Esophagus muscularis mucosa (tissue), 4 donors: ENCODE data around the gene SUN5. TPM values are rescaled to one million over a fixed set of nuclear protein-coding genes. Genes with fewer than 3 reads are reported as not detected.

Experiments used
- DNase-seq: peaks from one replicate; pipeline ENCODE4 v3.0.0-alpha.2; 2017; ENCODE audit errors: extremely low spot score
- H3K27ac ChIP-seq, 4 donors: fragments of 200-600 bp; sonication (generic); replicated peaks in 1 of 4; 1 replicate in 3 of 4; 2 replicates in 1 of 4; pipeline ENCODE4 v1.5.1; 2016 to 2019; ENCODE audit warnings: mild to moderate bottlenecking in 1 of 4
- H3K27me3 ChIP-seq, 4 donors: fragments of 200-600 bp; sonication (generic); one replicate each; pipeline versions ENCODE4 v1.5.1 to v1.6.0; 2016 to 2019
- H3K36me3 ChIP-seq, 4 donors: fragments of 200-600 bp; sonication (generic); one replicate each; pipeline ENCODE4 v1.5.1; 2016 to 2019
- H3K4me1 ChIP-seq, 4 donors: fragments of 200-600 bp; sonication (generic); one replicate each; pipeline ENCODE4 v1.5.1; 2016 to 2019
- H3K4me3 ChIP-seq, 4 donors: fragments of 200-600 bp; sonication (generic); 1 replicate in 2 of 4; 2 replicates in 2 of 4; pipeline ENCODE4 v1.5.1; 2016 to 2019; ENCODE audit warnings: mild to moderate bottlenecking in 4 of 4, moderate library complexity in 1 of 4
- H3K9me3 ChIP-seq, 4 donors: fragments of 200-600 bp; sonication (generic); 1 replicate in 3 of 4; 2 replicates in 1 of 4; pipeline ENCODE4 v1.5.1; 2016 to 2019
- EP300 ChIP-seq: sonication (generic); formaldehyde crosslinking; IDR thresholded peaks from one replicate; pipeline ENCODE4 v1.6.1; 2017; ENCODE audit warnings: antibody characterized with exemption
- POLR2A ChIP-seq: fragments of 450-650 bp; IDR thresholded peaks from one replicate; pipeline ENCODE4 v1.6.1; 2017; ENCODE audit warnings: antibody characterized with exemption, moderate library complexity, mild to moderate bottlenecking, low read depth
- POLR2AphosphoS5 ChIP-seq, 2 donors: sonication (generic); formaldehyde crosslinking; IDR thresholded peaks; one replicate each; pipeline ENCODE4 v1.6.1; 2017; ENCODE audit warnings: antibody characterized with exemption in 2 of 2
- whole genome bisulfite sequencing: methylation state at CpG from one replicate; pipeline ENCODE4 v1.1.5; 2018; 5-methylcytosine and 5-hydroxymethylcytosine counted together
- intact Hi-C: fragments of 100-400 bp; cut with DNase I; formaldehyde crosslinking; loops from one replicate; pipeline ENCODE4 v1.15.1; 2023
- total RNA-seq, 4 donors: library from RNA; depleted of rRNA; stranded (reverse); fragments of >200 nt; gene quantifications; one replicate each; pipeline versions ENCODE4 v1.1.0 to v1.2.1, GENCODE V29; 2016
- TF ChIP-seq, protein P1 (sequence below), 3 experiments: fragments of 200-600 bp in 2 of 3; fragments of 450-650 bp in 1 of 3; sonication (generic) in 2 of 3; IDR thresholded peaks; one replicate each; pipeline ENCODE4 v1.5.1; 2017 to 2019; ENCODE audit warnings: antibody characterized with exemption in 3 of 3, mild to moderate bottlenecking in 2 of 3, moderate library complexity in 1 of 3

The SUN5 gene
- total RNA-seq, 4 donors from 2014 or later: not detected

DNA sequence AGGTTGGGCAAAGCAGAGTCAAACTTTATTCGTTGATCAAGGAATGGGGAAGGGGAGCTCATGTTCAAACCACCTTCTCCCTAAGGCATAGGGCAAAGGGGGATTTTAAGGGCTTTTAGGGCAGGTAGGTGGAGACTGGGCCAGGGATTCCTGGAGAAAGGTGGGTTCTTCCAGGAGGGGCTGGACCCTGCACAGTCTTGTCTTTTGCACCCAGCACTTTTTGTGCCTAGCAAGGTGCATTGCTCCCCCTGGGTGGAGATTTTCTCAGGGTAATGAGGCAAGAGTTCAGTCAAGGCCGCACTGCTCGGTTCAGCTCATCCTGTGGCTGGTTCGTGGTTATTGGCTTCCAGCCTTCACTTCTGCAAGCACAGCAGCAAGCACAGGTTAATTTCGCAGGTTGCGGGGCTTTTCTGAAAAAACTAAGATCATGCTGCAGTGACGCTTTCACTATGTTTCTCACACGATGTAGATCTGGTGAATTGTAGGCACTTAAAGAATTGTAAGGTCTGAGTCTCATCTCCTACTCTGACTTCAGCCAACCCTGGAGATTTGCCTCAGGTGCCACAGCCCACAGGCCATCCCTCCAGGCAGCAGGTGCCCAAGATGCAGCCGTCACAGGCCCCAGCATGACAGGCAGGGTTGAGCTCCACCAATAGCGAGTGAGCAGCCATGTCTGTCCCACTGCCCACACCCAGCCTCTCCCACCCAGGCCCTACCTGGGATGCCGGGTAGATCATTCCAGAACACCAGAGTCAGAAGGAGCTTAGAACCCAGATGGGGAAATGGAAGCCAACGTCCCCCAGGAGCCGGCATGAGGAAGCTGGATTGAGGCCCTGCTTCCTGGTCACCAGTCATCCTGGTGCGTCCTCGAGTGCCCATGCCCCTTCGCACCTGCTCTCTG lies 37.1 kb downstream of the SUN5 start:
- H3K4me1 ChIP-seq: no peaks in the 10 kb centered on the region
- DNase-seq: peak; percentile 83
- 79% methylated on average over 16 of the region's 16 CpGs for WGBS
- no peaks in the 10 kb centered on the region for H3K36me3 ChIP-seq
- H3K9me3 ChIP-seq: no peaks in the 10 kb centered on the region
- H3K27ac ChIP-seq: no peak overlapping the region
- TF ChIP-seq, protein P1, sequence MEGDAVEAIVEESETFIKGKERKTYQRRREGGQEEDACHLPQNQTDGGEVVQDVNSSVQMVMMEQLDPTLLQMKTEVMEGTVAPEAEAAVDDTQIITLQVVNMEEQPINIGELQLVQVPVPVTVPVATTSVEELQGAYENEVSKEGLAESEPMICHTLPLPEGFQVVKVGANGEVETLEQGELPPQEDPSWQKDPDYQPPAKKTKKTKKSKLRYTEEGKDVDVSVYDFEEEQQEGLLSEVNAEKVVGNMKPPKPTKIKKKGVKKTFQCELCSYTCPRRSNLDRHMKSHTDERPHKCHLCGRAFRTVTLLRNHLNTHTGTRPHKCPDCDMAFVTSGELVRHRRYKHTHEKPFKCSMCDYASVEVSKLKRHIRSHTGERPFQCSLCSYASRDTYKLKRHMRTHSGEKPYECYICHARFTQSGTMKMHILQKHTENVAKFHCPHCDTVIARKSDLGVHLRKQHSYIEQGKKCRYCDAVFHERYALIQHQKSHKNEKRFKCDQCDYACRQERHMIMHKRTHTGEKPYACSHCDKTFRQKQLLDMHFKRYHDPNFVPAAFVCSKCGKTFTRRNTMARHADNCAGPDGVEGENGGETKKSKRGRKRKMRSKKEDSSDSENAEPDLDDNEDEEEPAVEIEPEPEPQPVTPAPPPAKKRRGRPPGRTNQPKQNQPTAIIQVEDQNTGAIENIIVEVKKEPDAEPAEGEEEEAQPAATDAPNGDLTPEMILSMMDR (IDR thresholded peaks at IDR 0.05): no peak
- TF ChIP-seq EP300: no peak
- peaks cover 0 to 27% (median 0%) of the 10 kb centered on the region in 4 donors for H3K27me3 ChIP-seq
- H3K4me3 ChIP-seq: no peak overlapping the region
- intact Hi-C loops: no loop called here

DNA sequence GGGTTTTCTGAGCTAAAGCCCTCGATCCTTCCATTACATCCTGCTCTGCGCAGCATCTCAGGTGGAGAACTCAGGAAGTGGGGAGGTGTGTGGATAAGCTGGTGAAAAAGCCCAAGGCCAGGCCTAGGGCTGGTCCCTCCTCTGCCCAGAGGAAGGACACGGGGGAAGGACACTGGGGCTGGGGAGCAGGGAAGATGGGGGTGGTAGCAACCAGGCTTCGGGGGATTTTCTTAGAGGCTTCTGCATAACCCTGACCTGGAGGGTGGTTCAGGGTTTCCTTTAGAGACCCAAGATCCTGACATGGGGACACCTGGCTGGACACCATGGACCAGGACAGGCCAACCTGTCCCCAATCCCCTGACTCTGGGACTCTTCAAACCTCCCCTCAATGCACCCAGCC lies 37.9 kb downstream of the SUN5 start:
- WGBS: 84% methylated on average over 4 of the region's 4 CpGs
- H3K4me3 ChIP-seq: no peak overlapping the region
- no peak overlapping the region for H3K27ac ChIP-seq
- no peaks in the 10 kb centered on the region for H3K36me3 ChIP-seq
- TF ChIP-seq EP300 (no peak), POLR2AphosphoS5 (IDR thresholded peaks at IDR 0.05) (no peak), POLR2A (no peak)
- TF ChIP-seq, protein P1 (IDR thresholded peaks at IDR 0.05): no peak
- DNase-seq: peak; percentile 66
- no peaks in the 10 kb centered on the region for H3K9me3 ChIP-seq
- peaks cover 0 to 27% (median 0%) of the 10 kb centered on the region in 4 donors for H3K27me3 ChIP-seq
- no peaks in the 10 kb centered on the region for H3K4me1 ChIP-seq
- intact Hi-C loops: no loop called here

DNA sequence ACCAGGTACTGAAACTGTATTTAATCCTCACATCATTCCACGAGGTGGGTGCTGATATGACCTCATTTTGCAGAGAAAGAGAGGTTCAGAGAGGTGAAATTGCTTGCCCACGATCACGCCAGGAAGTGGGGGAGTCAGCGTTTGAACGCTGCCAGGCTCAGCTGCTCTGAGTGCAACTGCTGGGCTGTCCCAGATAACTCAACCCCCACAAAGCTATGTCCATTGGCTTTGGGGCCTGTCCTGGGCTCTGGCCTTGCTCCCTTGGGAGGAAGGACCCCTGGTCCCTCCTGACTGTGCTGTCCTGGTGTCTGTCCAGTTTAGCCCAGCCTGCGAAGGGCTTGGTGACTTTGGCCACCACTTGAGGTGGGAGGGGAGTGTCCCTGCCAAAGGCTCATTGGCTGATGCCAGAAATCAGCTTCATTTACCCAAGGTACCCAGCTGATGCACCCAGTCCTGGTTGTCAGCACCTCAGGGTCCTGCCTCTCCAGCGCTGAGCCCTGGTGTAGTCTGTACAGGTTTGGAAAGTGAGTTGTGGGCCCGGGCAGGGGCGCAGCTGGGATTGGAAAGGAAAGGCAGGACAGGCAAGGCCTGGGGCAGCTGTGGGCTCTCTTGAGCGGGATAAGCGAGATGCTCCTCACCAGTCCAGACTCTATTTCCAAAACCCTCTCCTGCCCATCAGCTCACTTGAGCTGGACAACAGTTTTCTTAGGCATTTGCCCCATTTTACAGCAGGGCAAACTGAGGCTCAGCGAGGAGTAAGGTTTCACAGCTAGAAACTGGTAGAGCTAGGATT lies 38.5 kb downstream of the SUN5 start:
- WGBS: 73% methylated on average over 12 of the region's 12 CpGs
- TF ChIP-seq, protein P1 (IDR thresholded peaks at IDR 0.05): no peak
- no peak for TF ChIP-seq POLR2A
- no peak for TF ChIP-seq EP300
- TF ChIP-seq POLR2AphosphoS5 (IDR thresholded peaks at IDR 0.05): no peak

DNA sequence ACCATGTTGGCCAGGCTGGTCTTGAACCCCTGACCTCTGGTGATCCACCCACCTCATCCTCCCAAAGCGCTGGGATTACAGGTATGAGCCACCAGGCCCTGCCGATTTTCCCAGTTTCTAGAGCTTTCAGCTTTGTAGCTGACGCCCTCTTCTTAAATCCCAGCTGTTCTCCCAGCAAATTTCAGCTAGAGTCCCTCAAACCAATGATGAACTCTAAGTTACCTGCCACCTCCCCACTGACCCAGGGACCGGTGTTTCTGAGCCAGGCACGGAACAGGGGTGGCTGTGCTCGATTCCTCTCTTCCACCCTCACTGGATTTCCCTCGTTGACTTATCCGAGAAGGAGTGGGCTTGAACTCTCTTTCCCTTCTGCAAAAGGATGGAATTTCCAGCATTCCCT lies 39.1 kb downstream of the SUN5 start:
- intact Hi-C loops: no loop called here
- H3K27me3 ChIP-seq: peaks cover 0 to 27% (median 0%) of the 10 kb centered on the region in 4 donors
- H3K4me1 ChIP-seq: no peaks in the 10 kb centered on the region
- H3K4me3 ChIP-seq: no peak overlapping the region
- H3K36me3 ChIP-seq: no peaks in the 10 kb centered on the region
- TF ChIP-seq EP300 (no peak), POLR2A (no peak), POLR2AphosphoS5 (IDR thresholded peaks at IDR 0.05) (no peak)
- TF ChIP-seq, protein P1 (IDR thresholded peaks at IDR 0.05): no peak
- no peak overlapping the region for H3K27ac ChIP-seq
- H3K9me3 ChIP-seq: no peaks in the 10 kb centered on the region
- 74% methylated on average over 8 of the region's 8 CpGs for WGBS
- DNase-seq: no peak

More for the DNA sequence above, 38.5 kb downstream of the SUN5 start:
- no peaks in the 10 kb centered on the region for H3K36me3 ChIP-seq
- peak; percentile 72 for DNase-seq
- H3K27ac ChIP-seq: no peak overlapping the region
- H3K4me1 ChIP-seq: no peaks in the 10 kb centered on the region
- no peaks in the 10 kb centered on the region for H3K9me3 ChIP-seq
- intact Hi-C loops: no loop called here
- H3K4me3 ChIP-seq: no peak overlapping the region
- H3K27me3 ChIP-seq: peaks cover 0 to 27% (median 0%) of the 10 kb centered on the region in 4 donors
